Natural killer cell (primary cell): ENCODE results near the gene RNGTT. TPM values are rescaled to one million over a fixed set of nuclear protein-coding genes. Genes with fewer than 3 reads are reported as not detected.

Source experiments
- ATAC-seq, 3 donors: fragments of 150-1000 bp in 2 of 3; fragments of 200-7000 bp in 1 of 3; cut with Tn5 transposase; 1 replicate in 1 of 3; 2 replicates in 2 of 3; pipeline ENCODE4 v1.10.0; 2021; ENCODE audit warnings: mild to moderate bottlenecking in 2 of 3, moderate library complexity in 2 of 3
- DNase-seq, 2 donors: peaks; one replicate each; pipeline versions ENCODE4 v3.0.0 to v3.0.0-alpha.2; 2013 to 2021; ENCODE audit warnings: mixed read lengths in 1 of 2
- H3K27ac ChIP-seq: one replicate; pipeline ENCODE4 v1.5.1; 2013; ENCODE audit warnings: mild to moderate bottlenecking, low read length
- H3K27me3 ChIP-seq: one replicate; pipeline ENCODE4 v1.6.1; 2013; ENCODE audit warnings: low read length; ENCODE audit not compliant: control insufficient read depth, insufficient read depth
- H3K36me3 ChIP-seq: one replicate; pipeline ENCODE4 v1.6.1; 2013; ENCODE audit warnings: low read length; ENCODE audit not compliant: control insufficient read depth, insufficient read depth
- H3K4me1 ChIP-seq: one replicate; pipeline ENCODE4 v1.6.1; 2013; ENCODE audit warnings: low read length; ENCODE audit not compliant: control insufficient read depth, insufficient read depth
- H3K4me3 ChIP-seq: one replicate; pipeline ENCODE4 v1.5.1; 2013; ENCODE audit warnings: low read length
- H3K9me3 ChIP-seq: one replicate; pipeline ENCODE4 v1.6.1; 2013; ENCODE audit warnings: low read length; ENCODE audit not compliant: control insufficient read depth, insufficient read depth
- H3K27ac Mint-ChIP-seq, 2 donors: one replicate each; pipeline ENCODE4 v1.8.0; 2022; ENCODE audit warnings: mild to moderate bottlenecking in 2 of 2, mixed read lengths in 2 of 2, moderate library complexity in 1 of 2
- H3K27me3 Mint-ChIP-seq, 2 donors: one replicate each; pipeline ENCODE4 v1.8.0; 2022; ENCODE audit warnings: low read depth in 2 of 2, mixed read lengths in 2 of 2
- H3K36me3 Mint-ChIP-seq: one replicate; pipeline ENCODE4 v1.8.0; 2022; ENCODE audit warnings: mixed read lengths
- H3K4me1 Mint-ChIP-seq, 2 donors: one replicate each; pipeline ENCODE4 v1.8.0; 2022; ENCODE audit warnings: mixed read lengths in 2 of 2
- H3K4me3 Mint-ChIP-seq: one replicate; pipeline ENCODE4 v1.8.0; 2022; ENCODE audit warnings: mild to moderate bottlenecking, moderate library complexity, mixed read lengths
- H3K9me3 Mint-ChIP-seq, 2 donors: one replicate each; pipeline ENCODE4 v1.8.0; 2022; ENCODE audit warnings: mixed read lengths in 2 of 2
- CTCF ChIP-seq: fragments of 200-600 bp; IDR thresholded peaks from one replicate; pipeline ENCODE4 v1.8.0; 2022; ENCODE audit warnings: antibody characterized with exemption
- WGBS: methylation state at CpG from one replicate; pipeline ENCODE4 v1.1.7; 2013; ENCODE audit warnings: missing lambda C conversion rate; ENCODE audit not compliant: insufficient coverage; 5-methylcytosine and 5-hydroxymethylcytosine counted together
- intact Hi-C: fragments of 100-400 bp; cut with micrococcal nuclease; formaldehyde crosslinking; loops from one replicate; pipeline ENCODE4 v1.14.2; 2022
- total RNA-seq, 4 donors: library from RNA; stranded (reverse); fragments of 120-200 nt in 1 of 4; gene quantifications; one replicate each; pipeline versions ENCODE4 v1.2.3 to v1.2.4, GENCODE V29; 2013 to 2022

The RNGTT gene
- total RNA-seq, 3 donors from 2014 or later (not counting 1 experiment from before 2014, with no cell fraction given), result 23.1 to 27.2 (median 23.1) TPM

GRCh38 chr6:88858455-88858854 is 105.0 kb downstream of the RNGTT start:
- peaks cover 4 to 5% of the 10 kb centered on the region in 2 donors for H3K4me1 Mint-ChIP-seq
- TF ChIP-seq CTCF, result no peak
- no peak overlapping the region for H3K4me3 Mint-ChIP-seq
- Histone ChIP-seq H3K27ac (no peak overlapping the region), H3K27me3 (no peaks in the 10 kb centered on the region), H3K4me1 (no peaks in the 10 kb centered on the region), H3K9me3 (no peaks in the 10 kb centered on the region), H3K4me3 (no peak overlapping the region), H3K36me3 (peaks cover 2% of the 10 kb centered on the region)
- DNase-seq (no peak), ATAC-seq (no peak)
- intact Hi-C loops, result no loop called here
- no peaks in the 10 kb centered on the region for H3K9me3 Mint-ChIP-seq
- no peak overlapping the region for H3K27ac Mint-ChIP-seq
- H3K27me3 Mint-ChIP-seq, result no peaks in the 10 kb centered on the region
- H3K36me3 Mint-ChIP-seq, result no peaks in the 10 kb centered on the region
- WGBS, result no CpG with 5 or more reads among the region's 3 CpGs

- peaks cover 2% of the 10 kb centered on the region for H3K36me3 ChIP-seq
- Mint-ChIP-seq H3K36me3 (no peaks in the 10 kb centered on the region), H3K27ac (no peak overlapping the region), H3K4me3 (no peak overlapping the region), H3K9me3 (no peaks in the 10 kb centered on the region), H3K27me3 (no peaks in the 10 kb centered on the region), H3K4me1 (peaks cover 4 to 10% of the 10 kb centered on the region in 2 donors)
- no peak overlapping the region for H3K27ac ChIP-seq
- intact Hi-C loops, result no loop called here
- ATAC-seq (no peak), DNase-seq (no peak)
- no peak overlapping the region for H3K4me3 ChIP-seq
- no CpG with 5 or more reads among the region's 1 CpG for WGBS
- TF ChIP-seq CTCF, result no peak
- H3K9me3 ChIP-seq, result no peaks in the 10 kb centered on the region
- H3K27me3 ChIP-seq, result no peaks in the 10 kb centered on the region
- H3K4me1 ChIP-seq, result no peaks in the 10 kb centered on the region
Measured at GRCh38 chr6:88856566-88856965, 106.9 kb downstream of the RNGTT start.

- no peak for ATAC-seq
- Histone ChIP-seq H3K36me3 (peaks cover 2% of the 10 kb centered on the region), H3K27ac (no peak overlapping the region), H3K27me3 (no peaks in the 10 kb centered on the region), H3K9me3 (no peaks in the 10 kb centered on the region), H3K4me3 (no peak overlapping the region), H3K4me1 (no peaks in the 10 kb centered on the region)
- Mint-ChIP-seq H3K36me3 (no peaks in the 10 kb centered on the region), H3K9me3 (no peaks in the 10 kb centered on the region), H3K4me1 (peaks cover 4 to 10% of the 10 kb centered on the region in 2 donors), H3K27ac (no peak overlapping the region), H3K4me3 (no peak overlapping the region), H3K27me3 (no peaks in the 10 kb centered on the region)
- DNase-seq, result no peak
- no peak for TF ChIP-seq CTCF
- intact Hi-C loops, result no loop called here
- WGBS, result 100% methylated on average over 1 of the region's 2 CpGs
Measured at GRCh38 chr6:88855541-88856147, 107.8 kb downstream of the RNGTT start.

GRCh38 chr6:88852775-88853174 is 110.6 kb downstream of the RNGTT start:
- no peaks in the 10 kb centered on the region for H3K27me3 ChIP-seq
- H3K4me1 Mint-ChIP-seq, result peaks cover 4 to 10% of the 10 kb centered on the region in 2 donors

More at GRCh38 chr6:88852775-88853174, 110.6 kb downstream of the RNGTT start:
- intact Hi-C loops, result no loop called here
- DNase-seq (no peak), ATAC-seq (no peak)
- H3K27me3 Mint-ChIP-seq, result no peaks in the 10 kb centered on the region
- Histone ChIP-seq H3K27ac (no peak overlapping the region), H3K4me1 (no peaks in the 10 kb centered on the region), H3K36me3 (peaks cover 2% of the 10 kb centered on the region), H3K9me3 (no peaks in the 10 kb centered on the region), H3K4me3 (no peak overlapping the region)
- H3K9me3 Mint-ChIP-seq, result no peaks in the 10 kb centered on the region
- no peaks in the 10 kb centered on the region for H3K36me3 Mint-ChIP-seq
- no peak for TF ChIP-seq CTCF
- no peak overlapping the region for H3K4me3 Mint-ChIP-seq
- H3K27ac Mint-ChIP-seq, result no peak overlapping the region
